Stimulated activated CD8-positive, alpha-beta memory T cell treated with anti-CD3 and anti-CD28 coated beads, Interleukin-4, amount 100 ng/mL, for 24 hours (primary cell): Measurements from ENCODE around the gene OGFR.
A peak's percentile ranks its signal among the peaks of the same experiment; 100 is the strongest.

ENCODE experiments used
- DNase-seq: peaks from one replicate; pipeline ENCODE4 v3.0.0-alpha.2; 2020; ENCODE audit warnings: low read depth

OGFR gene

DNA sequence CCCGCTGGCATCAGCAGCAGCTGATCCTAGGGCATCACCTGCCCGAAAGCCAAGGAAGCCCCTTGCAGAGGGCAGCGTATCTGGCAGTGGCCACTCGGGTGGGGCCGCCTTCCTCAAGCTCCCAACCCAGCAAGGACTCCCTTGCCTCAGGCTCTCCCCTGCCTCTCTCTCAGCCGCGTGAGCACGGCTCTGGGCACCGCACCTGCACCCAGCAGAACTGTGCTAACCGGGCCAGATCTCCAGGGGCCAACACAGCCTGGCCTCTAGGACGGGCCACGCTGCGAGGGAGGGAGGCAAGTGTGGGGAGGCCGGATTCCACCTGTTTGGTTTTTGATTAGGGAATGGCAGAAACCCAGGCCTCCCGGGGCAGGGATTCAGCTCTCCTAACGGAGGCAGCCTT lies 20.1 kb upstream of the OGFR start:
- no peak for DNase-seq

- DNase-seq = no peak
Measured at GRCh38 chr20:62785393-62785792, 19.2 kb upstream of the OGFR start.

GRCh38 chr20:62786157-62786556 lies 18.5 kb upstream of the OGFR start:
- no peak for DNase-seq

GRCh38 chr20:62787321-62787720 lies 17.3 kb upstream of the OGFR start:
- no peak for DNase-seq

DNA sequence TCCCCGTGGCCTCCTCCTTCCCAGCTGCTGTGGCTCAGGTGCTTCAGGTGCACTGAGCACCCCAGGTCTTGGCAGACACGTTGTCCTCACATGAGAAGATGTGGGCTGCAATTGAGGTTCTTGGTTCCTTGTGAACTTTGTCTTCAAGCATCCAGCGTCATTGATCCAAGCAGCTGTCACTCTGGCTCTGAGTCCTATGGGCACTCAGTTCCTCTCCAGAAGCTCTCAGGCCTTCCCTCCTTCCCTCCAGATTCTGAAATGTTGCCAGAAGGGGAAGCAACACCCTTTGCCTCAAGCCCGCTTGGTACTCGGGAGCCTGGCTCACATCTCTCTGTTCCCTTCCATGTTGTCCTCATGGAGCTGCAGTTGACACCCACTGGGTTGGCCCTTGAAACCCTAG lies 16.8 kb upstream of the OGFR start:
- DNase-seq = no peak

DNA sequence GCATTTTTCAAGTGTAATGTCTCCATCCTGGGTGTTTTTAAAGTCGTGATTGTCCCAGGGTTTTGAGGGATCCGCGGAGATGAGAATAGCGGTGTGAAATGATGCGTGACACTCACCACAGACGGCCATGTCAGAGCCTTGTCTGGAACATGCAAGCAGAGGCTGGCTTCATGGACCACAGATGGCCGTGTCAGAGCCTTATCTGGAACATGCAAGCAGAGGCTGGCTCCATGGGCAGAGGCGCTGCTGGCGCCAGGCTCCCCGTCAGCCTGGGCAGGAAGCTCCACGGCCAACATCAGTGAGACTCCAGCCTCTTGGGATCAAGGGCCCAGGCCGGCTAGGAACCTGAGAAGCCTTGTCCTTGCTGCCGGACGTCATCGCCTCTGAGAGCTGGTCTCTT lies 16.0 kb upstream of the OGFR start:
- no peak for DNase-seq

- no peak for DNase-seq
Measured at GRCh38 chr20:62790075-62790474, 14.6 kb upstream of the OGFR start.

DNA sequence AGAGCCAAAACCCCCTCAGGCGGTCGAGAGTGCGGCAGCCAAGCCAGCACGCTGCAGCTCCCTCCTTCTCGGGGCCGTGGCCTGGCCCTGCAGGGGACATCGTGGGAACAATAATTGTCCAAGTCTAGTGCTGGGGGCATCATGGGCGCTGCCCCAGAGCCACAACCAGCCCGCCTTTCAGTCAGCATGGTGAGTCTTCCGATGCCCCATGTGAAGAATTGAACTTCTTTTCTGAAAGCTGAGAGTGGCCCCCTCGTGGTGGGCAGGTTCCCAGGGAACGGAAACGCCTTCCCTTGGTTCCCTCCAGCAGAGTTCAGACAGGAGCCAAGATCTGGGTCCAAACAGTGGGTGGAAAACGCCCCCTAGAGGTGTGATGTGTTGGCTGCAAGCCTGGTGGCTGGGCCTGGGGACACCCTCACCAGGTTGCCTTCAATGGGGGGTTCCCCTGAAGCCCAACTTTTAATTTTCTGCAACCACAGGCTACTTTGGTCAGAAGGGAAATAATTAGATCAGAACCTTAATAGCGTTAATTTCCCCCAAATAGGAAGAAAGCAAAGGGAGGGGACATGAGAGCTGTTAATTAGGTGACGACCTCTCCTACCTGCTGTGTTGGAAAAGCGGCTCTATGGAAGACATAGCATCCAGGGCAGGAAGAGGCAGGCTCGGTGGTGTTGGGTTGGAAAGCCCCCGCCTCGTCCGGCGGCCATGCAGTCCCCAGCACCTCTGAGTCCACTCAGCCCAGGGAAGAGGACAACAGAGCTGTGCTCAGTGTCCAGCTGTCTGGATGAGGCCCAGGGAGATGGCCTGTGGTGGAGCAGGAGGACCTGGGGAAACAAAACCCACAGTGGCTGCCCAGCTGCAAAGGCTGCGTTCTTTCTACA lies 13.1 kb upstream of the OGFR start:
- peak; percentile 53 for DNase-seq

DNA sequence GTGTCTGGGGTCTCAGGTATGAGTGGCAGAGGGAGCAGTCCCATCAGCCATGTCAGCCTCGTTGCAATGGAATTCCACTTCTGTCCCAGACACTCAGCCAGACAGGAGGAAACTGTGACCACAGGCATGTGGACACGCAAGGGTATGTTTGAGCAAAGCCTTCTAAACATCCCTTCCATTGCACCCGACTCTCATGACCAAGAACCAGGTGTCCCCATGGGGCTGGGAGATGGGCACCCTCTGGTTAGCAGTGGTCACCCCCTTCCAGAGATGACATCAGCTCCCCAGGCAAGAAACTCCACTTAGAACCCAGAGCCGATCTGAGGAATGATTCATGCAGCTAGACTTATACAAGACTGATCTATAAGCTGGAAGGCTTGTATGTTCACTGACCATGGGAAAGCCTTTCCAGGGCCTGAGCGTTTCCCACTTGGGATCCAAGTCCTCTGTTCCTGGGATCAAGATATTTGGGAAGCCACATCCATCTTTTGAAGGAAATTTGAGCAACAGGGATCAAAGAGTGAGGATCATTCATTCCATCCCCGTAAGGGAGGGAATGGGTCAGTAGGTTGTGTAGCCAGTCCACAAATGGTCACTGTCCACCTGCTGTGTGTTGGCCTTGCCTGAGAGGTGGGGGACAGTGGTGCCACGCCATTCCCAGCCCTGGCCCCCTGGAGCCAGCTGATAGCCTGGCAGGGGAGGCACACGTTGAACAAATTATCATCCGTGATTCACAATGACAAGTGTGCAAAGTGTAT lies 12.3 kb upstream of the OGFR start:
- no peak for DNase-seq

- DNase-seq = no peak
Measured at GRCh38 chr20:62792940-62793756, 11.5 kb upstream of the OGFR start.

DNA sequence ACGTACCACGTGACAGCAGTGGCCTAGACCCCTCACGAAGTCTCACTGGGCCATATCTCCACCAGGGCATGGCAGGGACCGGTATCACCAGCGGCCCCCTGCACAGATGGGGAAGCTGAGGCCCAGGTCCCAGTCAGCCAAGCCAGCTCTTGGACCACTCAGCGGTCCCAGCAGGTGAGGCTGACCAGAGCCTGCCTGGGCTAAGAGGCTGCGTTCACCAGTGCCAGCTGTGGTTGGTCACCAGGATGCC lies 11.0 kb upstream of the OGFR start:
- no peak for DNase-seq

GRCh38 chr20:62794007-62794724 lies 10.5 kb upstream of the OGFR start:
- peak; percentile 87 for DNase-seq

DNA sequence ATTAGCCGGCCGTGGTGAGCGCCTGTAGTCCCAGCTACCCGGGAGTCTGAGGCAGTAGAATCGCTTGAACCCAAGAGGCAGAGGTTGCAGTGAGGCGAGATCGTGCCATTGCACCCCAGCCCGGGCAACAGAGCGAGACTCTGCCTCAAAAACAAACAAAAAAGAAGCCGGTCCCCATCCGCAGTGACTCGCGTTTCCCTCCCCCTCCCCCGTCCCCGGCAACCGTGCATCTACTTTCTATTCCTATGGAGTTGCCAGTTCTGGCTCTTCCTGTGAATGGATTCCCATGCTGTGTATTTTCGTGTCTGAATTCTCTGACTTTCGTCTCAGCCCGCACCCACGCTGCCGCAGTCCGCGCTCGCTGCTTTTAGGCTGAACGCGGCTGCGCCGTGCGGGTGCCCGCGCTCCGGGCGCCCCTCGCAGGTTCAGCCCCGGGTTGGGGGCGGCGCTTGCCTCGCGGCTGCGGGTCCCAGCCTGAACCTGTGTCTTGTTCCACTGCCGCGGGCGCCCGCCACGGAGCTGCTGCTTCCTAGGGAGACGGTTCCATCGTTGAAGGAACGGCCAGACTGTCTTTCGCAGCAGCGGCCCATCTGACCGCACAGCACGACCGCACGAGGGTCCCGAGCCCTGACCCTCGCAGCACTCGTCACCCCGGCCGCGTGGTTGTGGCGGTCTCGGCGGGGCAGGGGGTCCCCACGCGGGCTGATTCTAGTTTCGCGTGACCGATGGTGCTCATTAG lies 9.4 kb upstream of the OGFR start:
- DNase-seq = peak; percentile 65

DNA sequence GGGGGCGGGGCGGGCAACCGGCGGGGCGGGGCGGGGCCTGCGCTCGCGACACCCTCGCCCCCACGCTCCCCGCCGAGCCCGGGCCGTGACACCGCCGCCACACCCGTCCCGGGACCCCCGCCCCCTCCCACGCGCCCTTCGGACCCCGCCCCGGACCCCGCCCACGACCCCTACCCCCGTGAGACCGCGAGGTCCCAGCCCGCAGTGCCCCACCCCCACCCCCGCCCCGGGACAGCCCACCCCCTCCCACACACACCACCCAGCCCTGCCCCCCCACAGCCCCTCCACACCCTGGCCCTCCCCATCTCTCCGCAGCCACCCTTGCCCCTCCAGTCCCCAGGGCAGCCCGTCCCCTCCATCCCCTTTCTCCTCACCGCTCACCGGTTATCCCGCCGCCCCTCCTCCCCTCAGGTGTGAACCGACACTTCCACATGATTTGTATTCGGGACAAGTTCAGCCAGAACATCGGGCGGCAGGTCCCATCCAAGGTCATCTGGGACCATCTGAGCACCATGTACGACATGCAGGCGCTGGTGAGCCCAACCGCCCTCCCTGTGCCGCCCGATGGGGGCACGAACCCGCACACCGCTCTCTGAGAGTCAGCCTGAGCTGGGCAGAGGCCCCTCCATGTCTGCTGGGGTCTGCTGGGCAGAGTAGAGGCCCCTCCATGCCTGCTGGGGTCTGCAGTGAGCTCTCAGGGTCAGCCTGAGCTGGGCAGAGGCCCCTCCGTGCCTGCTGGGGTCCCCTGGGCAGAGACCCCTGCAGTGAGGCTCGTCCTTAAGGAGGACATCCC lies 7.7 kb upstream of the OGFR start:
- DNase-seq = no peak

DNA sequence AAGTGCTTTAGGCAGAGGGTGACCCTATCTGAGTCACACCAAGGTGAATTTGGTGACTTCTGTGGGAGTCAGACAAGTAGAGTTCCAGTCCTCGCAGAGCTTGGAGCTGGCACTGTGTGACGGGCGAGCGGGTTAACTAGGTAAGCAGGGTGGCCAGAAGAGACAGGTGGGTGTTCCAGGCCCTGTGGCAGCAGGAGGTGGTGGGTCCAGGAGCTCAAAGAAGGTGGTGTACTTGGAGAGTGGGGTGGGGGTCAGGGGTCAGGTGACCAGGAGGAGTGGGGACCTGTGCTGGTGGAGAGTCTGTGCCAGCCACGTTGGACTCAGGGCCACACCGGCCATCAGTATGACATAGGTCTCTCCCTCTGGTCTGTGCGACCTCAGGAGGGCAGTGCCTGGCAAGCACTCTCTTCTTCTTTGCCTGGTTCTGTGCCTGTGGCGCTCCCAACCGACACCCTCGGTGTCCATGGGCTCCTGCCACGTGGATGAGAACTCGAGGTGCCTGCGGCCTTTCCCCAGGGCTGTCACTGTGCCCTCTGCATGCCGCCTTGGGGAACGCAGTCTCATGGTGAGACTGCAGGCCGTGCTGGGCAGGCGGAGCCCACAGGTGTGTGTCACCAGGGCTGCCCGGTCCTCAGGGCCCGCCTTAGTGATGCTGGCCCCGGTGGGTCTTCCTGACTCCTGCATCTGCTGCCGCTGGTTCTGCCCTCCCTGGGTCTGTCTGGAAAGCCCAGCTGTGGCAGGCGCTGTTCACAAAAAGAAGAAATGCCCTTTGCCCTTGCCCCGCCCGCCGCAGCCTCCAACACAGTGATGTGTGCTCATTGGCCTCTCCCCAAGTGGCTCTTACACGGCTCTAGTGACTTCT lies 6.7 kb upstream of the OGFR start:
- DNase-seq = no peak

DNA sequence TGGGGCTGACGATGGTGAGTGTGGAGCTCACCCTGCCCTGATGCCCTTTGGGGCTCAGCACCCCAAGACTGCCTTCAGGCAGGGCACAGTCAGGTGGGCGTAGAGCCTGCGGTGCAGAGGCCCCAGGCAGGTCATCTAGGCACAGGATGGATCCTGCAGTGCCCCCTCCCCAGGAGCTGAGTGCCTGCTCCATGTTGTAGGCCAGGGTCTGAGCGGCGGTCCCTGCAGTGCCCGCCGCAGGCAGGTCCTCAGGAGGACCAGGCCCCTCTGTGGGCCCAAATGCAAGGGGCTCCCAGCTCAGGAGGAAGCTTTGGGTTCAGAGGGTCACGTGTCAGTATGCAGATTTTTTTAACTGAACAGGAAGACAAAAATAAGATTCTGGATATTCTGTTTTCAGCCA lies 5.6 kb upstream of the OGFR start:
- DNase-seq = no peak

- no peak for DNase-seq
Measured at GRCh38 chr20:62799459-62799858, 5.2 kb upstream of the OGFR start.

DNA sequence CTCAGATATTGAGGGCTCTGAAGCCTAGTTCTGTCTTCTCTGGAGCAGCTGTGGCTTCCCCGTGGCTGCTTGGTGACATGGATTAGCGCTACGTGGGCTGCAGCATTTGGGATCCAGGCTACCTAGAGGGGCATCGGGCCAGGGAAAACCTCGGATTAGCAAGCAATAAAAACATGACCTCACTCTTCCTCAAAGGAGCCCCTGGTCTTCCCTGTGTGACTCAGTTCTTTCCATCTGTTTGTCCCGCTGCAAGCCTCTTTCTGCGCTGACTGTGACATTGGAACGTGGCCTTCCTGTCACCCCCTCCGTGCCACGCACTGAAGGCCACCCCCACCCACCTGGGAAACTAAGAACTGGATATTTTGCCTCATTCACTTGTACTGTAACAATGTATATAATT lies 4.8 kb upstream of the OGFR start:
- DNase-seq = no peak
